ENCODE measurements around the gene SOX8.
"Not testable (repeated sequence)": the region's sequence is repeated elsewhere in the genome, so short reads cannot be mapped to it uniquely, and the experiment has no call there.

Gene SOX8

GRCh38 chr16:951660-952301 lies 29.8 kb upstream of the SOX8 start:
- in situ Hi-C loops (cut with MboI; ENCODE audit: low pct_unique_long_range_greater_than_20kb, low sequenced_read_pairs), result no loop called here
- peak; percentile 52 for DNase-seq

GRCh38 chr16:952321-952720 lies 29.2 kb upstream of the SOX8 start:
- no peak for DNase-seq
- in situ Hi-C loops (cut with MboI; ENCODE audit: low pct_unique_long_range_greater_than_20kb, low sequenced_read_pairs), result no loop called here

GRCh38 chr16:953818-954217 lies 27.8 kb upstream of the SOX8 start:
- DNase-seq; in situ Hi-C loops (cut with MboI; ENCODE audit: low pct_unique_long_range_greater_than_20kb, low sequenced_read_pairs): not testable (repeated sequence)

- DNase-seq; in situ Hi-C loops (cut with MboI; ENCODE audit: low pct_unique_long_range_greater_than_20kb, low sequenced_read_pairs): not testable (repeated sequence)
Measured at GRCh38 chr16:955766-956165, 25.8 kb upstream of the SOX8 start.

DNA sequence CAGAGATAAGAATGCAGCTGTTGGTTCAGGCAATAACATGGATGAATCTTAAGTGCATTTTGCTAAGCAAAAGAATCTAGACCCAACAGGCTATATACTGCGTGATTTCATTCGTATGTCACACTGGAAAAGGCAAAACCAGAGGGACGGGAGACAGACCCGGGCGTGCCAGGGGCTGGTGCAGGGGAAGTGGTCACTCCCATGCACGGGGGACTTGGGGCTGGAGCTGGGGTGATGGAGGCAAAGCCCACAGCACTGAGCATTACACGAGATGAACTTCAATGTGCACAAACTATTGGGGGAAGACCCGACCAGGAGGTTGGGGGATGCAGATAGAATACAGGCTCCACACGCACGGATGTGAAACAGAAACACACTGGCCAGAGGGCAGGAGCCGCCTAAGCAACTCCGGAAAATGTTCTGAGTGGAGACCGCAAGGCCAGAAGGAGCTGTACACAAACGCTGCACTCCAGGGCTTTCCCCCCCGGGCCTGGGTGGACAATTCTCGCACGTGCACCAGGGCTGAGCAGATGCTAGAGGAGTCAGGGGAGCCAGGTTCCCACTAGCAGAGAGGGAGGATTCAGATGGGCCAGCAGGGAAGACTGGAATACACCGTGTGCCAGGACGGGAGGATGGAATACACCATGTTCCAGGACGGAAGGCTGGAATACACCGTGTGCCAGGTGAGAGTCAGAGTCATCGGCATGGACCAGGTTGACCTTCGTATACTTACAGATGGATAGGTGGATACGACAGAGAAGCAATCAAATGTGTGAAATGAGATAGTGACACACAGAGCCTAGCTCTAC lies 22.1 kb upstream of the SOX8 start:
- no peak for DNase-seq
- in situ Hi-C loops (cut with MboI; ENCODE audit: low pct_unique_long_range_greater_than_20kb, low sequenced_read_pairs), result no loop called here

DNA sequence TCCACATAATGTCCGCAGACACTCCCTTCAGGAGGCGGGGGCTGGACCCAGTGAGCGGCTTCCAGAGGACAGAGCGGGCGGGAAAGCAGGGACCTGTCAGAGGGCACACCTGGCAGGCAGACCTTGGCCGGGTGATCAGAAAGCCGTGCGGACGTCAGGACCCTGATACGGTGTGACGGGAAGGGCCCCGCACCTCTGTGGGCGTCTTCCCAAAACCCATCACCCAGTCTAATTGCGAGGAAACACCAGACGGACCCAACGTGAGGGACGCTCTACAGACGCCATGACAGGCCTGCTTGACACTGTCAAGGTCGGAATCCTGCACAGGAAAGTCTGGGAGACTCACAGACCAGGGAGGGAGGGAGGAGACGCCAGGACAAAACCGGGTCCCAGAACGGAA lies 19.2 kb upstream of the SOX8 start:
- in situ Hi-C loops (cut with MboI; ENCODE audit: low pct_unique_long_range_greater_than_20kb, low sequenced_read_pairs), result no loop called here
- no peak for DNase-seq

DNA sequence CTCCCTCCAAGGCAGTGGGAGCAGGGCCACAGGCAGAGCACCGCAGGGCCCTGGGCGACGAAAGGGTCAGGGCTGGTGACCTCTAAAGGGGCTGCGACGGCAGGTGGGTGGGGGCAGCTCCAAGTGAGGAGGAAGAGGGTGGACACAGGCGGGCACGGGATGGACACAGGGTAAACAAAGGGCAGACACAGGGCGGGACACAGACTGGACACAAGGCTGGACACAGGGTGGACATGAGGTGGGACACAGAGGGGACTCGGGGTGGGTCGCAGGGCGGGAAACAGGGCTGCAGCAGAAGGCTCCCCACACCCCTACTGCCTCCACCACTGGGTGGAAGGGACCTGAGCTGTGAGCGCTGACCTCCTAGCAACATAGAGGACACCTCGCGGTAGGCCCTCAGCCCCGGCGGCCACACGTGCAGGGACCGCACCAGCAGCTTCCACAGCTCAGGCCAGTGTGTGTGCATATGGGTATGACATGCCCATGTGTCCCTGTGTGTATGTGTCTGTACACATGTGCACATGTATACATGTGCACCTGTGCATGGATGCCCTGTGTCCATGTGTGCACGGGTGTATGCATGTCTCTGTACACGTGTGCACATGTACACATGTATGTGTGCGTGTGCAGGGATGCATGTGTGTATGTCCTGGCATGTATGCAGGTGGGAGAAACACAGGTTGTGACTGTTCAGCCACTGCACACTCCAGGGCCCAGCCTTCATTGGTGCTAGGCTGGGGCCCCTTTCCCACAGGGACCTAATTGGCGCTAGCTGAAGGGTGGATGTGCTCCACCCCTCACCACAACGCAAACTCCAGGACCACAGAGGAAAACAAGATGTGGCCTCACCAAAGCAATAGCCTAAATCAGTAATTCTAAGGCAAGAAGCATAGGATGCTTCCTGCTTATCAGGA lies 18.4 kb upstream of the SOX8 start:
- in situ Hi-C loops (cut with MboI; ENCODE audit: low pct_unique_long_range_greater_than_20kb, low sequenced_read_pairs), result no loop called here

DNA sequence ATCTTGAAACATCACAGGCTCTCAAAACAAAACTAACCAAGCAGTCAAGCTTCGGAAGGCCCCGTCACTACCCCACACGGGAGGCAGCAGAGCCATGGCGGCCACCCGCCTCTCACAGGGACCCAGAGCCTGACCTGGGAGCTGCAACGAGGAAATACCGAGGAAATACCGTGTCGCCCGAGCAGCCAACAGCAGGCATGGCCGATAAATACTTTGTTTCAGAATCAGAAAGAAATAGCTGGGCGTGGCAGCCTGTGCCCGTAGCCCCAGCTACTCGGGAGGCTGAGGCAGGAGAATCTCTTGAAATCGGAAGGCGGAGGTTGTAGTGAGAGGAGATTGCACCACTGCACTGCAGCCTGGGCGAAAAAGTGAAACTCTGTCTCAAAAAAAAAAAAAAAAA lies 17.7 kb upstream of the SOX8 start:
- in situ Hi-C loops (cut with MboI; ENCODE audit: low pct_unique_long_range_greater_than_20kb, low sequenced_read_pairs), result no loop called here

More for the DNA sequence above, 18.4 kb upstream of the SOX8 start:
- no peak for DNase-seq

DNA sequence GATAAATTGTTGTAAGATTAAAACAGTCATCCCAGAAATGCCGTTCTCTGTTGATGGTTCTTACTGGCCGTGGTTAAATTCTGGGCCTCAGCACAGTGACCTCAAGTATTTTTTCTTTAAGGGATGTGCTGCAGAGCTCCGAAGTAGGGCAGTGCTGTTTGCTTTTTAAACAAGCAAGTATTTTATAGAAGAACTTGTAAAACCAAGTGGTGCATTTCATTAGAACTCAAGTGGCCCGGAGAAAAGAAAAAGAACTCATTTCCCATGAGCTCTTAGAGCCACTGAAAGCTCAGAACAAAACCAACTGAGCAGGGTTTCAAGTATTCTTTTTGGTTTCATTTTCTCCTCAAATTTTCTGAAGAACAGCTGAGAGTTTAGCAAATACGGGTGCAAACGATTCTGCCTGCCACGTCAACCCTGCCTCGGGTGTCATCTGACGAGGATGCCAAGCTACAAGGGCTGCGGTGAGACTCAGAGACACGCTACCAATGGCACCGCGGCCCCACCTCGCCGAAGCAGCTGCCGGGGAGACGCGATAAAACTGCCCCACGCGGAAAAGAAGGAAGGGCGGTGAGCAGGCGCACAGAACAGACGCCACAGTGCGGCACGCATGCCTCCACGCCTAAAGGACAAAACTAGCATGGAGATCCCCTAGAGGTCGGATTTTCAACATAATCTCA lies 17.1 kb upstream of the SOX8 start:
- in situ Hi-C loops (cut with MboI; ENCODE audit: low pct_unique_long_range_greater_than_20kb, low sequenced_read_pairs), result no loop called here

More for the DNA sequence above, 17.7 kb upstream of the SOX8 start:
- DNase-seq, result no peak

DNA sequence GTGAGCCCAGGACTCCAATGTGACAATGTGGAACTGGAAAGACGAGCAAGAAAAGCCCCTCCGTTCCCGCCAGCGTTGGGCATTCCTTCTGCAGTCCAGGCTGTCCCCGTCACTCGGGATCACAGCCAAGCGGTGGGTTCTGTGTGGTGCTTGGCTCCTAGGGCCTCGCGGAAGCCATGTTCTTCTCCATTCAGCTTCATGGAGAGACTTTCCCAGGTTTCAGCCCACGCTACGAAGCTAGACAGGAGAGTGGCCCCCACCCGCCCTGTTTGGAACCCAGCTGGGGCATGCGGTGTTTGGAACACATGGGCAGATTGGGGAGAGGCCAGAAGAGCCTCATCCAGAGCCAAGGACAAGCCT lies 16.6 kb upstream of the SOX8 start:
- in situ Hi-C loops (cut with MboI; ENCODE audit: low pct_unique_long_range_greater_than_20kb, low sequenced_read_pairs), result no loop called here
- no peak for DNase-seq

More for the DNA sequence above, 17.1 kb upstream of the SOX8 start:
- DNase-seq, result no peak

- DNase-seq, result no peak
- in situ Hi-C loops (cut with MboI; ENCODE audit: low pct_unique_long_range_greater_than_20kb, low sequenced_read_pairs), result no loop called here
Measured at GRCh38 chr16:965487-965886, 16.1 kb upstream of the SOX8 start.

DNA sequence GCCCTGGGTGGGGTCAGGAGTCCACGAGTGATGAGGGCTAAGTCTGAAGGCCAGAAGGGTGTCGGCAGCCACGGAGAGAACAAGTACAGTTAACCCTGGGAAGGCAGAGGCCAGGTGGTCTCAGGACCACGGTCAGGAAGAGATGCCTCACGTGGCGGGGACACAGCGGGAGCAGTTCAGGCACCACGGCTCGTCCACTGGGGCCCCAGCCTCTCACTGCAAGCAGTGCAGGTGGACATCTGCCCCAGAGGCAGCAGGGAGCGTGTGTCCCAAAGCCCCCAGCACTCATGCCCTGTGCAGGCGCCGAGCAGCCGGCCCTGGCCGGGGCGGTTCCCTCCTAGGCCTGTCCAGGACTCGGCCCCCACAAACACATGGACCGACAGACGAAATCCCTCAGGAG lies 15.5 kb upstream of the SOX8 start:
- in situ Hi-C loops (cut with MboI; ENCODE audit: low pct_unique_long_range_greater_than_20kb, low sequenced_read_pairs), result no loop called here
- DNase-seq, result no peak

GRCh38 chr16:966505-966904 lies 15.1 kb upstream of the SOX8 start:
- no peak for DNase-seq
- in situ Hi-C loops (cut with MboI; ENCODE audit: low pct_unique_long_range_greater_than_20kb, low sequenced_read_pairs), result no loop called here

DNA sequence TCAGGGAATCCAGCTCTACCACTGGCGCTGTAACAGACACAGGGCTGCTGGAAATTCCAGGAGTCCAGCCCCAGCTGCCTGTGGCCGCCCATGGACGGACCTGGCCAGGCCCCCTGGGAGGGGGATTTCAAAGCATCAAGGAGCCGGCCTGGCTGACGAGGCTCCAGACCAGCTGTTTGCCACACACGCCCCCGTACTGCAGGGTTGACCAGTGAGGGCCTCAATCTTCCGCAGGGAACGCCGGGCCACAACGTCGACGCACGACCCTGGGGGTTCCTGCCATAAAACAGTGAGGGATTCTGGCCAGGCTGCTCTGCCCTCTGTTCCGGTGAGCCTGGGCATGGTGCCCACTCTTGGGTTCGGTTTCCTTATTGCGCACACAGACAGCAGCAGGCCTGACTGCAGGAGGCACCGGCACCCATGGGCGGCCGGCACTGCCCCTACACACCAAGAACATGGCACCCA lies 14.5 kb upstream of the SOX8 start:
- in situ Hi-C loops (cut with MboI; ENCODE audit: low pct_unique_long_range_greater_than_20kb, low sequenced_read_pairs), result no loop called here
- no peak for DNase-seq

DNA sequence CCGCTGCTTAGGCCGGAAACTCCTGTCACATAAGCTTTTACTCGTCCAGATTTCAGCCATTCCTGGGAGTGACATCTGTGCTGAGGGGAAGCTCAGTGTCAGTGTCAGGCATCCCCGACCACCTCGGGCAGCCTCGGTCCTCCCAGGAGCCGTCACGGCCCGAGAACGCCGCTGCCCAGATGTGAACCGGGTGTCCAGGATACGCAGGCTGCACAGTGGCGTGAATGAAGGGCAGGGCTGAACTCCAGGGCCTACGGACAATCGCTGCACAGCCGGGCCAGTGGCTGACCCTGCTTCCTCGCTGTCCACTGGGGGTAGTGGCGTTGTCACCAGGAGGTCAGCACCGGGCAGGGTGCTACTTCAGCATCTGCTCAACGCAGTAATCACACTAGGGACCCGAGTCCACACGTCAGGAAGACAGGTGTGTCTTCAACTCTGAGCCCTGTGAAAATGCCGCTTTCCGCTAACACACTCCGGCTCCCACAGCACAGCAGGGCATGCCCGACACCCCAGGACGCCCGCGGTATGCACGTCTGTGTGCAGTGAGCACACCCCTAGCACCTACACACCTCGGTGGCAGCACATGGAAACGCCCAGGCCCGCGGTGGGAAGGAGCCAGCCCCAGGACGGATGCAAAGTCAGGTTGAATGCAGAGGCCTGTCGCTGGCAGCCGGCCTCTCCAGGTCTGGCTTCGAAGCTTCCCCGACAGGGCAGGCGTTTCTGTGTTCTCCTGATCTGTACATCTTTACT lies 13.8 kb upstream of the SOX8 start:
- no peak for DNase-seq
- in situ Hi-C loops (cut with MboI; ENCODE audit: low pct_unique_long_range_greater_than_20kb, low sequenced_read_pairs), result no loop called here

- in situ Hi-C loops (cut with MboI; ENCODE audit: low pct_unique_long_range_greater_than_20kb, low sequenced_read_pairs), result no loop called here
- DNase-seq, result no peak
Measured at GRCh38 chr16:968620-969019, 12.9 kb upstream of the SOX8 start.

DNA sequence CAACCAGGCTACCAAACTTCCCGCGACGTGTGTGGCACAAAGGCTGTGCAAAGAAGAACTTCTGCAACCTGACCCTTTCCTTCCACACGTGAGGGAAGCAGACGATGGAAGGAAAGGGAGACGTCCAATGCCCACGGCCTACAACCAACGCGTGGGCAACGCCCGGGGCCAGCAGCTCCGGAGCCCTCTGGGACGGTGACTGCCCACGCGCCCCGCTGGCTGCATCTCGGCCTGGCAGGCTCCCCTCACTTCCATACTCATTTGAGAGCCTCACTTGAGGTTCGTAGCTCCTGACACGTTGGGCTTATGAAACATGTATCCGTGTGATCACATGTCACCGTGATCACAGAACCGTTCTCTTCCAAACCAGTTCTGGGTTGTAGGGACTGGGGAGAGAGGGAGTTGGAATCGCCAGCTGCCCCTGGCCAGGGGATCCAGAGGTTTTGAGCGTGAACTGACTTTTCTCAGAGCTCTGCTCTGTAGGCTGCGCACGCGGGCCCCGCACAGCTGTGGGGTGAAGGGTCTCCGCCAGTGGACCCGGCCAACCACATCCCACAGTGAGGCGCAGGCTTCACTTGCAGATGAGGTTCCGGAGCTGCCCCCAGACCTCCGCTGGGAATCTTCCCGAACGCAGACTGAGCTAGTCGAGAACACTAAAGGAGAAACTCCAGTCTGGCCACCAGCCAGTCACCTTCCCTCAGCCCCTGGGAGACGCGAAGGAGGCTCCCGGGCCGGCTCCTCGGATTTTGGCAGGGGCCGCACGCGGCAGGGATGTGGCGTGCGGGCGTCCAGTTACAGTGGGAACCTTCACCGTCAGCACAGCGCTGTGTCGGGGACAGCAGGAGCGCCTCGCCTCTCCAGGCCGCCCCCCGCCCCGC lies 11.8 kb upstream of the SOX8 start:
- DNase-seq, result peak; percentile 9
- in situ Hi-C loops (cut with MboI; ENCODE audit: low pct_unique_long_range_greater_than_20kb, low sequenced_read_pairs), result no loop called here

DNA sequence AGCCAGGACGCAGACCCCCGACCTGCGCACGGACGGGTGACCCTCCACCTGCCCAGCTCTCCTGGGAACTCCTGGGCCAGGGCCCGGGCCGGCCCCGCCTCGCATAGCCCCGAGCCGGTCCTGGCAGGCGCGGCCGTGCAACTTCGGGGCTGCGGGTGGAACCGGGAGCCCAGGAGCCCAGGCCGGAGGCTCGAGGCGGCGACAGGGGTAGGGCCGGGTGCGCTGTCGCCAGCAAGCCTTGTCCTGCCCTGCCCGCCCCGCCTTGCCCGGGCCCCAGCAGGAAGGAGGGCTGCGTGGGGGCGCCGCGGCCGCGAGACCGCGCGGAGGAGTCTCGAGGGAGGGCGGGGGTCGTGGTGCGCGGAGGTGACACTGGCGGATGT lies 11.2 kb upstream of the SOX8 start:
- in situ Hi-C loops (cut with MboI; ENCODE audit: low pct_unique_long_range_greater_than_20kb, low sequenced_read_pairs), result no loop called here
- DNase-seq, result no peak

All from KBM-7 (cell line).